ENCODE data around the gene CCDC106.

The CCDC106 gene

DNA sequence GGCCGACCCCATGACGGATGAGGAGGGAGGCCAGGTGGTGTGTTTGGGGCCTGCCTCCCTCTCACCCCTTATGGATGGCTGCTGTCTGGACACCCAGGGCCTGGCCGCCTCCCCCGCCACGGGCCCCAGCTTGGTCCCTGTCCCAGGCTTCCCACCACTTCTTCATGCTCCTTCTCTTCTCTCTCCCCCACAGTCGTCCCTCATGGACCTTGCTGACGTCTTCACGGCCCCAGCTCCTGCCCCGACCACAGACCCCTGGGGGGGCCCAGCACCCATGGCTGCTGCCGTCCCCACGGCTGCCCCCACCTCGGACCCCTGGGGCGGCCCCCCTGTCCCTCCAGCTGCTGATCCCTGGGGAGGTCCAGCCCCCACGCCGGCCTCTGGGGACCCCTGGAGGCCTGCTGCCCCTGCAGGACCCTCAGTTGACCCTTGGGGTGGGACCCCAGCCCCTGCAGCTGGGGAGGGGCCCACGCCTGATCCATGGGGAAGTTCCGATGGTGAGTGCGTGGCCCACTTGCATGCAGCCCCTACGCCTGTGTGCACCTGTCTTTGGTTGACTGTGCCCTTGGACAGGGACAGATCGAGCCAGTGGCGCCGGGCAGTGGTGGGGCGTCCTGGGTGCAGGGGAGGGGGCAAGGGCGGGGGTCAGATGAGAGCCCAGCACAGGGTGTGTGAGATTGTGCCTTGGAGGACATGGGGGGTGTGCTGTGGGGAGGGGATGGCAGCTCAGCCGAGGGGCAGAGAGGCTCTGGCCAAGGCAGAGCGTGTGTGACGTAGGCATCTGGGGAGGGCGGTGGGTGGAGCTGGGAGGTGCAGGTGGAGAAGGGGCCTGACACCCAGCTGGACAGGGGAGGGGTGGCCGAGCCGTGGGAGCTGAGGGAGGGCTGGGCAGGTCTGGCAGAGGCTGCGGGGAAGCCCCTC is 43.8 kb downstream of the CCDC106 start:
- FAIRE-seq (no peak), DNase-seq (ENCODE audit: insufficient read length, low spot score) (no peak)
- no peak for TF ChIP-seq POU2F2 (IDR thresholded peaks at IDR 0.05; ENCODE audit: low read depth, low read length)
- TF ChIP-seq POLR2A (IDR thresholded peaks at IDR 0.05; ENCODE audit: low read depth, low read length), result no peak
- no peak for TF ChIP-seq PAX5 (IDR thresholded peaks at IDR 0.05; ENCODE audit: insufficient read depth, low read length, severe bottlenecking)
- TF ChIP-seq TAF1 (IDR thresholded peaks at IDR 0.05; ENCODE audit: low read depth, low read length), result no peak
- no peak for TF ChIP-seq POLR2AphosphoS5 (IDR thresholded peaks at IDR 0.05; ENCODE audit: low read depth, low read length)
- no peak for TF ChIP-seq SPI1 (IDR thresholded peaks at IDR 0.05; ENCODE audit: low read depth, low read length)

DNA sequence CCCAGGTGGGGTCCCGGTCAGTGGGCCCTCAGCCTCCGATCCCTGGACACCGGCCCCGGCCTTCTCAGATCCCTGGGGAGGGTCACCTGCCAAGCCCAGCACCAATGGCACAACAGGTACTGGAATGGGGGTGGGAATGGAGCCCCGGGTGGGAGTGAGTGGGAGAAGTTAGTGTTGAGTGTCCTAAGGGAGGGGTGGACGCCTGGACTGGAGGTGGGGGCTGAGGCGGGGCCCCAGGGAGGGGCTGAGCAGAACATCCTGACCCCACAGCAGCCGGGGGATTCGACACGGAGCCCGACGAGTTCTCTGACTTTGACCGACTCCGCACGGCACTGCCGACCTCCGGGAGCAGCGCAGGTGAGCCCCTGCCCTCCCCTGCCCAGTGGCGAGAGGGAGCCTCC is 44.7 kb downstream of the CCDC106 start:
- TF ChIP-seq PAX5 (IDR thresholded peaks at IDR 0.05; ENCODE audit: insufficient read depth, low read length, severe bottlenecking), result no peak
- TF ChIP-seq TAF1 (IDR thresholded peaks at IDR 0.05; ENCODE audit: low read depth, low read length), result no peak
- TF ChIP-seq SPI1 (IDR thresholded peaks at IDR 0.05; ENCODE audit: low read depth, low read length), result no peak
- no peak for TF ChIP-seq POU2F2 (IDR thresholded peaks at IDR 0.05; ENCODE audit: low read depth, low read length)
- TF ChIP-seq POLR2AphosphoS5 (IDR thresholded peaks at IDR 0.05; ENCODE audit: low read depth, low read length), result no peak
- no peak for TF ChIP-seq POLR2A (IDR thresholded peaks at IDR 0.05; ENCODE audit: low read depth, low read length)
- DNase-seq (ENCODE audit: insufficient read length, low spot score) (no peak), FAIRE-seq (no peak)

GRCh38 chr19:55693336-55693974 is 45.4 kb downstream of the CCDC106 start:
- no peak for FAIRE-seq
- DNase-seq (ENCODE audit: insufficient read length, low spot score), result no peak
- TF ChIP-seq POLR2A (IDR thresholded peaks at IDR 0.05; ENCODE audit: low read depth, low read length) (no peak), SPI1 (IDR thresholded peaks at IDR 0.05; ENCODE audit: low read depth, low read length) (no peak), TAF1 (IDR thresholded peaks at IDR 0.05; ENCODE audit: low read depth, low read length) (no peak), POU2F2 (IDR thresholded peaks at IDR 0.05; ENCODE audit: low read depth, low read length) (no peak), PAX5 (IDR thresholded peaks at IDR 0.05; ENCODE audit: insufficient read depth, low read length, severe bottlenecking) (no peak), POLR2AphosphoS5 (IDR thresholded peaks at IDR 0.05; ENCODE audit: low read depth, low read length) (no peak)

DNA sequence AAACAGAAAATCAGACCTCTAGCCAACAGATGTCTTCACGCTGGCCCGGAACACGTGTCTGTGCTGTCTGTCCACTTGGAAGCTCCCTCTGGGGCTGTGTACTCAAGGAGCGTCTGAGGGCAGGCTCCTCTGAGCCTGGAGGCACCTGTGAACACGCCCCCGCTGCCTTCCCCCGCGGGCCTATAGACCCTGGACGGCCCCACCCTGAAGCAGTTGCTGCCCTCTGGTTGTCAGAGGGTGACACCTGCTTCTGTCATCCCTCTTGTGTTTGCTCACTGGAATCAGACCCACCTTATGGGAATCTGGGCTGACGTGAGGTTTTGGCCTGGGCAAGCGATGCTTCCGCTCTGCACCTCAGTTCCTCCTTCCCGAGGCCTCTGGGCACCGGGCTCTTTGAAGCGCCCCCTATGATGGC is 46.2 kb downstream of the CCDC106 start:
- TF ChIP-seq POLR2AphosphoS5 (IDR thresholded peaks at IDR 0.05; ENCODE audit: low read depth, low read length), result no peak
- TF ChIP-seq TAF1 (IDR thresholded peaks at IDR 0.05; ENCODE audit: low read depth, low read length), result no peak
- TF ChIP-seq SPI1 (IDR thresholded peaks at IDR 0.05; ENCODE audit: low read depth, low read length), result no peak
- TF ChIP-seq POLR2A (IDR thresholded peaks at IDR 0.05; ENCODE audit: low read depth, low read length), result no peak
- TF ChIP-seq POU2F2 (IDR thresholded peaks at IDR 0.05; ENCODE audit: low read depth, low read length), result no peak
- no peak for TF ChIP-seq PAX5 (IDR thresholded peaks at IDR 0.05; ENCODE audit: insufficient read depth, low read length, severe bottlenecking)
- DNase-seq (ENCODE audit: insufficient read length, low spot score) (no peak), FAIRE-seq (no peak)

DNA sequence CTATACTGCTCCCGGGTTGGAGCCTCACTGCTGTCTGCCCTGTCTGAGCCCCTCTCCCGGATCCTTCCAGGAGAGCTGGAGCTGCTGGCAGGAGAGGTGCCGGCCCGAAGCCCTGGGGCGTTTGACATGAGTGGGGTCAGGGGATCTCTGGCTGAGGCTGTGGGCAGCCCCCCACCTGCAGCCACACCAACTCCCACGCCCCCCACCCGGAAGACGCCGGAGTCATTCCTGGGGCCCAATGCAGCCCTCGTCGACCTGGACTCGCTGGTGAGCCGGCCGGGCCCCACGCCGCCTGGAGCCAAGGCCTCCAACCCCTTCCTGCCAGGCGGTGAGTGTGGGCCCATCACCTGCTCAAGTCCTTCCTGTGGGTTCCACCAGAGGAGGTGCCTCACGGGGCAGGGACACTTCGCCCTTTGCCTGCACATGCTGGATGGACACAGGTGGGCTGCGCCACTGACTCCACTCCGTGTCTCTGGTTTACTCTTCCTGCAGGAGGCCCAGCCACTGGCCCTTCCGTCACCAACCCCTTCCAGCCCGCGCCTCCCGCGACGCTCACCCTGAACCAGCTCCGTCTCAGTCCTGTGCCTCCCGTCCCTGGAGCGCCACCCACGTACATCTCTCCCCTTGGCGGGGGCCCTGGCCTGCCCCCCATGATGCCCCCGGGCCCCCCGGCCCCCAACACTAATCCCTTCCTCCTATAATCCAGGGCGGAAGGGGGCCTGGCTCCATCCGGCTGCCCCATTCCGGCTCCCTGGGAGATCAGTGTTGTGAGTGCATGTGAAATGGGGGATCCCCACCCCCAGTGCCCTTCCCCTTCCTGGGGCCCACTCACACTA is 46.9 kb downstream of the CCDC106 start:
- FAIRE-seq (no peak), DNase-seq (ENCODE audit: insufficient read length, low spot score) (no peak)
- no peak for TF ChIP-seq POU2F2 (IDR thresholded peaks at IDR 0.05; ENCODE audit: low read depth, low read length)
- no peak for TF ChIP-seq POLR2A (IDR thresholded peaks at IDR 0.05; ENCODE audit: low read depth, low read length)
- no peak for TF ChIP-seq PAX5 (IDR thresholded peaks at IDR 0.05; ENCODE audit: insufficient read depth, low read length, severe bottlenecking)
- TF ChIP-seq SPI1 (IDR thresholded peaks at IDR 0.05; ENCODE audit: low read depth, low read length), result no peak
- no peak for TF ChIP-seq POLR2AphosphoS5 (IDR thresholded peaks at IDR 0.05; ENCODE audit: low read depth, low read length)
- no peak for TF ChIP-seq TAF1 (IDR thresholded peaks at IDR 0.05; ENCODE audit: low read depth, low read length)

- TF ChIP-seq PAX5 (IDR thresholded peaks at IDR 0.05; ENCODE audit: insufficient read depth, low read length, severe bottlenecking), result no peak
- FAIRE-seq (no peak), DNase-seq (ENCODE audit: insufficient read length, low spot score) (no peak)
Observed at GRCh38 chr19:55695511-55696290, 47.7 kb downstream of the CCDC106 start.

- DNase-seq (ENCODE audit: insufficient read length, low spot score) (no peak), FAIRE-seq (no peak)
- TF ChIP-seq TAF1 (IDR thresholded peaks at IDR 0.05; ENCODE audit: low read depth, low read length), result no peak
- TF ChIP-seq POU2F2 (IDR thresholded peaks at IDR 0.05; ENCODE audit: low read depth, low read length), result no peak
- no peak for TF ChIP-seq POLR2AphosphoS5 (IDR thresholded peaks at IDR 0.05; ENCODE audit: low read depth, low read length)
- no peak for TF ChIP-seq SPI1 (IDR thresholded peaks at IDR 0.05; ENCODE audit: low read depth, low read length)
- no peak for TF ChIP-seq POLR2A (IDR thresholded peaks at IDR 0.05; ENCODE audit: low read depth, low read length)
- TF ChIP-seq PAX5 (IDR thresholded peaks at IDR 0.05; ENCODE audit: insufficient read depth, low read length, severe bottlenecking), result no peak
Observed at GRCh38 chr19:55696301-55697068, 48.5 kb downstream of the CCDC106 start.

DNA sequence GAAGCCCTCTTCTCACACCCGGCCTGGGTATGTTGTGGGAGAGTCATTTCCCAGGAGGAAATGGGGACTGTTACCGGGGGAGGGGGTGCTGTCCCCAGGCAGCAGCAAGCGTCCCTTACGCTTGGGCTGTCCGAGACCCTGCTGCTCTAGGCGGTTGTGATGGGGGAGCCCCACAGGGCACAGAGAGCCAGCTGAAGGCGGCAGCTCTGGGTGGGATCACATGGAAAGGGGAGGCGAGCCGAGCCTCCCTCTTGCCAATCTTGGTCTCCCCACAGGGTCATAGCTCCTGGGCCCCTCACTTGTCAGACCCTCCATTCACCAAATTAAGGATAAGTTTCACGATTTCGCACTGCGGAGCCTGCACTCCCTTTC is 49.0 kb downstream of the CCDC106 start:
- DNase-seq (ENCODE audit: insufficient read length, low spot score) (no peak), FAIRE-seq (no peak)
- TF ChIP-seq POLR2AphosphoS5 (IDR thresholded peaks at IDR 0.05; ENCODE audit: low read depth, low read length) (no peak), POLR2A (IDR thresholded peaks at IDR 0.05; ENCODE audit: low read depth, low read length) (no peak), TAF1 (IDR thresholded peaks at IDR 0.05; ENCODE audit: low read depth, low read length) (no peak), SPI1 (IDR thresholded peaks at IDR 0.05; ENCODE audit: low read depth, low read length) (no peak), PAX5 (IDR thresholded peaks at IDR 0.05; ENCODE audit: insufficient read depth, low read length, severe bottlenecking) (no peak), POU2F2 (IDR thresholded peaks at IDR 0.05; ENCODE audit: low read depth, low read length) (no peak)

Measured in GM12891 (cell line).